Measurements from ENCODE around the gene BDKRB1.

GRCh38 chr14:96256407-96256806 is 397 bp downstream of the BDKRB1 start:
- TF ChIP-seq GATA2 (IDR thresholded peaks at IDR 0.05; ENCODE audit: low read depth, low read length), result no peak
- no peak for TF ChIP-seq GATA3 (IDR thresholded peaks at IDR 0.05; ENCODE audit: low read depth, low read length)
